Esophagus muscularis mucosa (tissue), 4 donors: ENCODE results near the gene GADD45GIP1. TPM values are rescaled to one million over a fixed set of nuclear protein-coding genes. Genes with fewer than 3 reads are reported as not detected.
"Not testable (repeated sequence)": the region's sequence is repeated elsewhere in the genome, so short reads cannot be mapped to it uniquely, and the experiment has no call there.

Experiments
- DNase-seq: peaks from one replicate; pipeline ENCODE4 v3.0.0-alpha.2; 2017; ENCODE audit errors: extremely low spot score
- H3K27ac ChIP-seq, 4 donors: fragments of 200-600 bp; sonication (generic); replicated peaks in 1 of 4; 1 replicate in 3 of 4; 2 replicates in 1 of 4; pipeline ENCODE4 v1.5.1; 2016 to 2019; ENCODE audit warnings: mild to moderate bottlenecking in 1 of 4
- H3K27me3 ChIP-seq, 4 donors: fragments of 200-600 bp; sonication (generic); one replicate each; pipeline versions ENCODE4 v1.5.1 to v1.6.0; 2016 to 2019
- H3K36me3 ChIP-seq, 4 donors: fragments of 200-600 bp; sonication (generic); one replicate each; pipeline ENCODE4 v1.5.1; 2016 to 2019
- H3K4me1 ChIP-seq, 4 donors: fragments of 200-600 bp; sonication (generic); one replicate each; pipeline ENCODE4 v1.5.1; 2016 to 2019
- H3K4me3 ChIP-seq, 4 donors: fragments of 200-600 bp; sonication (generic); 1 replicate in 2 of 4; 2 replicates in 2 of 4; pipeline ENCODE4 v1.5.1; 2016 to 2019; ENCODE audit warnings: mild to moderate bottlenecking in 4 of 4, moderate library complexity in 1 of 4
- H3K9me3 ChIP-seq, 4 donors: fragments of 200-600 bp; sonication (generic); 1 replicate in 3 of 4; 2 replicates in 1 of 4; pipeline ENCODE4 v1.5.1; 2016 to 2019
- CTCF ChIP-seq, 3 experiments: fragments of 200-600 bp in 2 of 3; fragments of 450-650 bp in 1 of 3; sonication (generic) in 2 of 3; IDR thresholded peaks; one replicate each; pipeline ENCODE4 v1.5.1; 2017 to 2019; ENCODE audit warnings: antibody characterized with exemption in 3 of 3, mild to moderate bottlenecking in 2 of 3, moderate library complexity in 1 of 3
- EP300 ChIP-seq: sonication (generic); formaldehyde crosslinking; IDR thresholded peaks from one replicate; pipeline ENCODE4 v1.6.1; 2017; ENCODE audit warnings: antibody characterized with exemption
- POLR2A ChIP-seq: fragments of 450-650 bp; IDR thresholded peaks from one replicate; pipeline ENCODE4 v1.6.1; 2017; ENCODE audit warnings: antibody characterized with exemption, moderate library complexity, mild to moderate bottlenecking, low read depth
- POLR2AphosphoS5 ChIP-seq, 2 donors: sonication (generic); formaldehyde crosslinking; IDR thresholded peaks; one replicate each; pipeline ENCODE4 v1.6.1; 2017; ENCODE audit warnings: antibody characterized with exemption in 2 of 2
- WGBS: methylation state at CpG from one replicate; pipeline ENCODE4 v1.1.5; 2018; 5-methylcytosine and 5-hydroxymethylcytosine counted together
- intact Hi-C: fragments of 100-400 bp; cut with DNase I; formaldehyde crosslinking; loops from one replicate; pipeline ENCODE4 v1.15.1; 2023
- total RNA-seq, 4 donors: library from RNA; depleted of rRNA; stranded (reverse); fragments of >200 nt; gene quantifications; one replicate each; pipeline versions ENCODE4 v1.1.0 to v1.2.1, GENCODE V29; 2016

Gene GADD45GIP1
- total RNA-seq, 4 donors from 2014 or later, result 33.0 to 60.1 (median 49.3) TPM

GRCh38 chr19:12955996-12956395 is 1.0 kb downstream of the GADD45GIP1 start:
- Histone ChIP-seq H3K27me3 (no peaks in the 10 kb centered on the region), H3K4me1 (peaks cover 39 to 61% (median 51%) of the 10 kb centered on the region in 4 donors), H3K4me3 (peak overlapping the region; percentile 84 to 98 (median 92)), H3K9me3 (no peaks in the 10 kb centered on the region), H3K36me3 (peaks cover under 1 to 44% (median 39%) of the 10 kb centered on the region in 4 donors), H3K27ac (peak overlapping the region; percentile 89 to 96 (median 91))
- no peak for TF ChIP-seq POLR2AphosphoS5 (IDR thresholded peaks at IDR 0.05)
- no peak for TF ChIP-seq CTCF (IDR thresholded peaks at IDR 0.05)
- no peak for TF ChIP-seq POLR2A
- no peak for TF ChIP-seq EP300
- intact Hi-C loops, result no loop called here
- WGBS, result 72% methylated on average over 12 of the region's 12 CpGs
- DNase-seq, result no peak

GRCh38 chr19:12955575-12955974 is 1.4 kb downstream of the GADD45GIP1 start:
- peak overlapping the region; percentile 89 to 96 (median 91) for H3K27ac ChIP-seq
- DNase-seq, H3K27me3 ChIP-seq, intact Hi-C loops, H3K9me3 ChIP-seq: not testable (repeated sequence)
- peaks cover 5 to 48% (median 43%) of the 10 kb centered on the region in 4 donors for H3K36me3 ChIP-seq
- WGBS, result 83% methylated on average over 9 of the region's 9 CpGs
- H3K4me3 ChIP-seq, result peak overlapping the region in 3 of 4 donors; percentile 84 to 98 (median 94)
- H3K4me1 ChIP-seq, result peaks cover 39 to 61% (median 51%) of the 10 kb centered on the region in 4 donors

GRCh38 chr19:12954612-12954962 is 2.4 kb downstream of the GADD45GIP1 start:
- Histone ChIP-seq H3K4me1 (peaks cover 39 to 61% (median 51%) of the 10 kb centered on the region in 4 donors), H3K27ac (peak overlapping the region in 2 of 4 donors; percentile 45 to 96), H3K27me3 (no peaks in the 10 kb centered on the region), H3K36me3 (peaks cover 15 to 58% (median 53%) of the 10 kb centered on the region in 4 donors), H3K9me3 (no peaks in the 10 kb centered on the region), H3K4me3 (no peak overlapping the region)
- TF ChIP-seq CTCF (IDR thresholded peaks at IDR 0.05) (no peak), POLR2A (no peak), EP300 (no peak), POLR2AphosphoS5 (IDR thresholded peaks at IDR 0.05) (no peak)
- DNase-seq, result no peak
- 63% methylated on average over 1 of the region's 1 CpG for WGBS
- intact Hi-C loops, result no loop called here

GRCh38 chr19:12953799-12954611 is 3.0 kb downstream of the GADD45GIP1 start:
- DNase-seq, result no peak
- TF ChIP-seq EP300 (no peak), POLR2A (no peak), POLR2AphosphoS5 (IDR thresholded peaks at IDR 0.05) (no peak), CTCF (IDR thresholded peaks at IDR 0.05) (no peak)
- Histone ChIP-seq H3K36me3 (peaks cover 21 to 64% (median 59%) of the 10 kb centered on the region in 4 donors), H3K9me3 (no peaks in the 10 kb centered on the region), H3K4me1 (peaks cover 39 to 61% (median 51%) of the 10 kb centered on the region in 4 donors), H3K27ac (peak overlapping the region in 3 of 4 donors; percentile 45 to 96 (median 61)), H3K4me3 (no peak overlapping the region), H3K27me3 (no peaks in the 10 kb centered on the region)
- WGBS, result 54% methylated on average over 11 of the region's 12 CpGs
- intact Hi-C loops, result no loop called here

GRCh38 chr19:12953138-12953798 is 3.8 kb downstream of the GADD45GIP1 start:
- peak overlapping the region; percentile 41 to 96 (median 53) for H3K27ac ChIP-seq
- intact Hi-C loops, result no loop called here
- WGBS, result 12% methylated on average over 7 of the region's 11 CpGs
- no peak overlapping the region for H3K4me3 ChIP-seq
- H3K9me3 ChIP-seq, result no peaks in the 10 kb centered on the region
- no peak for TF ChIP-seq POLR2AphosphoS5 (IDR thresholded peaks at IDR 0.05)
- no peak for TF ChIP-seq EP300
- TF ChIP-seq CTCF (IDR thresholded peaks at IDR 0.05), result no peak
- peaks cover 39 to 67% (median 51%) of the 10 kb centered on the region in 4 donors for H3K4me1 ChIP-seq
- H3K36me3 ChIP-seq, result peaks cover 28 to 71% (median 66%) of the 10 kb centered on the region in 4 donors
- DNase-seq, result no peak
- no peaks in the 10 kb centered on the region for H3K27me3 ChIP-seq
